ENCODE results near the gene PAX8.

DNA sequence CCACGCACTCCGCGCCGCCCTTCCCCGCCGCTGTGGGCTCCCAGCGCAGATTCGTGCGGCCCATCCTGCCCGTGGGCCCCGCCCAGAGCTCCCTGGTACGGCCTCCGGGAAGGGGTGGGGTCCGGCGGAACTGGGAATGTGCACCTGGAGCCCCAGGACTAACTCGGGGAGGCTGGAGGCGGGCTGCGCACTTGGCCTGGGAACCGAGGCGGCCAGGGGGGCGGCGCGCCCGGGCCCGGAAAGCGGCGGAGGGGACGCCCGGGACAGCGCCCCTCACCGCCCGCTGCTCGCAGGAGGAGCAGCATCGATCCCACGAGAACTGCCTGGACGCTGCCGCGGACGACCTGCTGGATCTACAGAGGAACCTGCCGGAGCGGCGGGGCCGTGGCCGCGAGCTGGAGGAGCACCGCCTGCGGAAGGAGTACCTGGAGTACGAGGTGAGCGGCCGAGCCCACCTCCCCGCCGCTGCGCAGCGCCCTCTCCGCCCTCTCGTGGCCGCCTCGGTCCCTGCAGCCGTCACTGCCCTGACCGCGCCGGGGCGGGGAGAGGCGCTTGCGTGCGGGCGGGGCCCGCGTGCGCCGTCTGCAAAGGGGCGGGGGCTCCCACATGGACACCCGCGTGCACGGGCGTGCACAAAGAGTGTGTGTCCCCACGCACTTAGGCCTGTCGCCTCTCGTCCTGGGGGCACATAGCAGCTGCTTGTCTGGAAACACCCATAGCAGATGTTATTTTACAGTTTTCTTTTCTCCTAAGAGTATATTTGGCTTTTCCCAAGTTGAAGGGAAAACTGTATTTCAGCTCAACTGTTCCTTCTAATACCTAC lies 79.7 kb downstream of the PAX8 start:
- TF ChIP-seq ZNF280D (CRISPR knock-in tag; IDR thresholded peaks at IDR 0.05) (no peak), EEA1 (CRISPR knock-in tag; IDR thresholded peaks at IDR 0.05; ENCODE audit: borderline replicate concordance) (peak; percentile 71; the same call in 1 of the 2 replicates), EZH2 (conservative IDR thresholded peaks at IDR 0.05; ENCODE audit: low read depth, low read length) (no peak), ADNP (CRISPR knock-in tag; IDR thresholded peaks at IDR 0.05) (no peak), SMARCE1 (IDR thresholded peaks at IDR 0.05; ENCODE audit: borderline replicate concordance) (no peak)
- TF ChIP-seq, protein P1, sequence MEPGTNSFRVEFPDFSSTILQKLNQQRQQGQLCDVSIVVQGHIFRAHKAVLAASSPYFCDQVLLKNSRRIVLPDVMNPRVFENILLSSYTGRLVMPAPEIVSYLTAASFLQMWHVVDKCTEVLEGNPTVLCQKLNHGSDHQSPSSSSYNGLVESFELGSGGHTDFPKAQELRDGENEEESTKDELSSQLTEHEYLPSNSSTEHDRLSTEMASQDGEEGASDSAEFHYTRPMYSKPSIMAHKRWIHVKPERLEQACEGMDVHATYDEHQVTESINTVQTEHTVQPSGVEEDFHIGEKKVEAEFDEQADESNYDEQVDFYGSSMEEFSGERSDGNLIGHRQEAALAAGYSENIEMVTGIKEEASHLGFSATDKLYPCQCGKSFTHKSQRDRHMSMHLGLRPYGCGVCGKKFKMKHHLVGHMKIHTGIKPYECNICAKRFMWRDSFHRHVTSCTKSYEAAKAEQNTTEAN (CRISPR knock-in tag; conservative IDR thresholded peaks at IDR 0.05): no peak
- TF ChIP-seq, protein P2, sequence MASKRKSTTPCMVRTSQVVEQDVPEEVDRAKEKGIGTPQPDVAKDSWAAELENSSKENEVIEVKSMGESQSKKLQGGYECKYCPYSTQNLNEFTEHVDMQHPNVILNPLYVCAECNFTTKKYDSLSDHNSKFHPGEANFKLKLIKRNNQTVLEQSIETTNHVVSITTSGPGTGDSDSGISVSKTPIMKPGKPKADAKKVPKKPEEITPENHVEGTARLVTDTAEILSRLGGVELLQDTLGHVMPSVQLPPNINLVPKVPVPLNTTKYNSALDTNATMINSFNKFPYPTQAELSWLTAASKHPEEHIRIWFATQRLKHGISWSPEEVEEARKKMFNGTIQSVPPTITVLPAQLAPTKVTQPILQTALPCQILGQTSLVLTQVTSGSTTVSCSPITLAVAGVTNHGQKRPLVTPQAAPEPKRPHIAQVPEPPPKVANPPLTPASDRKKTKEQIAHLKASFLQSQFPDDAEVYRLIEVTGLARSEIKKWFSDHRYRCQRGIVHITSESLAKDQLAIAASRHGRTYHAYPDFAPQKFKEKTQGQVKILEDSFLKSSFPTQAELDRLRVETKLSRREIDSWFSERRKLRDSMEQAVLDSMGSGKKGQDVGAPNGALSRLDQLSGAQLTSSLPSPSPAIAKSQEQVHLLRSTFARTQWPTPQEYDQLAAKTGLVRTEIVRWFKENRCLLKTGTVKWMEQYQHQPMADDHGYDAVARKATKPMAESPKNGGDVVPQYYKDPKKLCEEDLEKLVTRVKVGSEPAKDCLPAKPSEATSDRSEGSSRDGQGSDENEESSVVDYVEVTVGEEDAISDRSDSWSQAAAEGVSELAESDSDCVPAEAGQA (IDR thresholded peaks at IDR 0.05; ENCODE audit: low read depth): no peak
- TF ChIP-seq, protein P2 (CRISPR knock-in tag; IDR thresholded peaks at IDR 0.05; ENCODE audit: borderline replicate concordance): no peak
